Ramos (cell line): Measurements from ENCODE around the gene HSD3B2.

ENCODE experiments used
- in situ Hi-C: fragments of 300-500 bp; cut with MboI; formaldehyde crosslinking; loops from one replicate; pipeline ENCODE4 v1.14.3; 2022; ENCODE audit warnings: low sequenced_read_pairs; ENCODE audit not compliant: unreplicated experiment

The HSD3B2 gene

DNA sequence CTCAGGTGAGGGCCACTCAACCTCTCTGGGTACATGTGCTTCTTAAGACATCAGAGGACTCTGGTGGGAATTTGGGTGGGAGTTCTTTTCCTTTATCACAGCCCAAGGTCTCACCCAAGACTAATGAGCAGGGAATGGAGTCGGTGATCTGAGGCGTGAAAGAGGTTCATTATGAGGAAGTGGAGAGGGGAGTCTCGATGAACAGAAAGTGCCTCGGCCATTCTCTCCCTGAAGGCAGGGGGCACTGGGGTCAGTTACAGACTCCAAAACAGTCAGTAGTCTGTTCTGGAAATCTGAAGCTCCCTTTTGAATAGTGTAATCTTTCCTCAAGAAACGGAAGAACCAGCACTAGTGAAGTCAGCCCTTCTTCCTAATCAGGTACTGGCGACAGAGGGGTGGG lies 36.2 kb downstream of the HSD3B2 start:
- in situ Hi-C loops = no loop called here

DNA sequence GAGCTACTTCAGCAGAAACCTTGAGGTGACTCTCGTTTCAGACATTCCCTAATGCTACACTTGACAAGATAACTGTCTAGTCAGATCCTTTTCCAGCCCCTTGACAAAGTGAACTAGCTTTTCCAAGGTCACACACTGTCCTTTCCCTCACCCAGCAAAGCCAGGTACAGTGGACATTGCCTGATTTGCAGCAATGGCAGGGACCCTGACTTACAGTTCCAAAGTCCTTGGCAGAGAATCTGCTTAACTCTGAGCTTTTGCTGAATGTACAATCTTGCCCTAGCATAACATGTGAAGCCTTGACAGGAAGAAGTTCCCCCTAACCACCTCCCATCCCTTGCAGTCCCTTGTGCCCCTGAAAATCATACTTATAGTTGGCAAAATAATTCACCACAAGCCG lies 37.1 kb downstream of the HSD3B2 start:
- in situ Hi-C loops = no loop called here

DNA sequence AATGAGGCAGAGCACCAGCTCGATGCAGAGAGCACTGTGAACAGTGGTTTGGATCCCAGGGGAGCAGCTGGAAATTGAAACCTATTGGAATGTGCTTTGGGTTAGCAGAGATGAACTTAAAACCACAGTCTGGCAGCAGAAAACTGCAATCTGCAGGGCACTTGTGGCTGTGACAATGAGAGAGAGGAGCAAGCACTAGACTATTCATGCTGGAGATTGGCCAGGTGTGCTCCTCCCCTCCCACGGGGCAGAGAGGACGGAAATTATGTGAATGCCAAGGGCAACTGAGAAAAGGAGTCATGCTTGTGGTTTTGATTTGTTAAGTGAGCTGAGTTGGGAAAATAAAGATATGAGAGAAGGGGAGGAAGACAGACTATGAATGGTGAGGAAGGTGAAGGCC lies 38.1 kb downstream of the HSD3B2 start:
- in situ Hi-C loops = no loop called here

DNA sequence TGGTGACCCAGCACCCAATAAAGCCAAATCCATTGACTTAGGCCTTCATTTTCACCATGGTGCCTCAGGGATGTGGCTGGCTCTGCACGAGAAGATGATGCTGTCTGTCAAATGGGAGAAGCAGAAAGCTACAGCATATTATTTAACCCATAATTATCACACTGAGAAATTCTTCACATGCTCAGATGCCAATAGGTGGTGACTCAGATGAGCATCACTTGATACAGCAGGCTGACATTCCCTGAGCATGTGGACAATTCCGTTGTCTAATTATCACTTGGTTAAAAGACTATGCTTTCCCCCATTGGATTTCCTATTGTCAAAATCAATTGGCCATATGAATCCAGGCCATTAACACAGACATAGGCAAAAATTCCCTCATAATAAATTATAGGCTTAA lies 48.0 kb downstream of the HSD3B2 start:
- in situ Hi-C loops = no loop called here

DNA sequence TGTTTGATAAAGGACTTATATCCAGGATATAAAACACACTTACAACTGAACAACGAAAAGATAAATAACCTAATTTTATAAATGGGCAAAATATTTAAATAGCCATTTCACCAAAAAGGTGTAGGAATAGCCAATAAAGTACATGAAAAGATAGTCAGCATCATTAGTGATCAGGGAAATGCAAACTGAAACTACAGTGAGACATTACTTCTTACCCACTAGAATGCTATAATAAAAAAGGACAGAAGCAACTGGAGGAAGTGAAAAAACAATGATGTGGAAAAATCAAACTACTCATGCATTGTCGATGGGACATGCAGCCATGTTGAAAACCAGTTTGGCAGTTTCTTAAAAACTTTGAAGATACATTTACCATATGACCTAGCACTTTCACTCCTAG lies 48.6 kb downstream of the HSD3B2 start:
- in situ Hi-C loops = no loop called here

DNA sequence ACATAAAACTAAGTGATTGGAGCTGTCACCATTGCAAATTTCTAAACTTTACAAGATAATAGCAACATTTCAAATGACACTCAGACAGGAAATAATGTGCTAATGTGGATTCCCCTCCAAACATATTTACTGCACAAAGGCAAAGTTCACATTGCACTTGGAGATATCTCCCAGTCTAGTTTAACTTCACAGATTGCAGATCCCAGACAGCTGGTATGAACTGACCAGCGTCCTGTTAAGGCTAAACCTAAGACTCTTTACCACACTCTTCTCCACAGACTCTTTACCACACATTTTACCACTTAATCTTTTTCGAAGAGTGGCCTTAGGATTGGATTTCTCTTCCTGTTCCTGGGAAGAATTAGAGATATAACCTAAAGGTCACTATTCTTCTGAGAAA lies 51.5 kb downstream of the HSD3B2 start:
- in situ Hi-C loops = no loop called here

DNA sequence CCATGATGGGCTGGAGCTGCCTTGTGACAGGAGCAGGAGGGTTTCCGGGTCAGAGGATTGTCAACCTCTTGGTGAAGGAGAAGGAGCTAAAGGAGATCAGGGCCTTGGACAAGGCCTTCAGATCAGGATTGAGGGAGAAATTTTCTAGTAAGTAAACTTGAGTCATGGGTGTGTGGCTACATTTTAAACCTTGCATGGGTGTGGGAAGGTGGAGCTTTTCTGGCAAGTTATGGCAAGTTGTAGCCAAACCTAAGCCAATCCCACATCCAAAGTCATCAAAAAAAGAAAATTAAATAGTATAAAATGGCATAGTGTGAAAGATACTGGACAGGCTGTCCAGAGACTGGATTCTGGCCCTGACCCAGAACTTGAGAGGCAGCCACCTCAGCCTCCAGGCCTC lies 52.3 kb downstream of the HSD3B2 start:
- in situ Hi-C loops = no loop called here

DNA sequence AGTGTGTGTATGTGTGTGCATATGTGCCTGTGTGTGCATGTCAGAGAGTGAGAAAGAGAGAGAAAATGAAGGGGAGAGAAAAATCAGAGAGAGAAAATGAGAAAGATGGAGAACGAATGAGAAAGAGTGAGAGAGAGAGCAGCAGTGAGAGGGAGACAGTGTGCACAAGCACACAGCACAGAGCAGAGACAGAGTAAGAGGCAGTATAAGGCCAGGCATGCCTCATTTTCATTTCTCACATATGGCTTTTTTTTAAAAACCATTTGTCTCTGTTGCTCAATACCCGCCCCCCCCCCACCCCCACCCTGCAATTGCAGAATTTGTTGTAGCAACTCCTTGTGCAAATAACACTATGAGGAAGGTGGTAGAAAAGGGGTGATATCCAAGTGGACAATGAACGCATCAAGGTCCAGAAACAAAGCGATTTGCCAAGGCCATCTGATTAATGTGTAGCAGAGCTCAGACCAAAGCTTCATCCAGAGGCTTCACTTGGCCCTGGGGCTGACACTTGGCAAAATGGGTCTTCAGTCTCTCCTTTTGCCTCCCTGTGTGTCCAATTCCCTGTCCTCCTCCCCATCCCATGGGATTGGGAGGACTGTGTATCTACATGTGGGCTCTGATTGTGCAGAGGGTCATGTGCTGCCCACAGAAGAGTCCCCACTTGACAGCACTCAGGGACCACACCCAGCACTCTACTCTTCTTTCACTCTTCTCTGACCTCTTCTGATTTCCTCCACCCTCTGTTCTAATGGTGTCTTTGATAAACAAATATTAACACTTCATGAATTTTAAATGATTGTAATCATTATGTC lies 53.1 kb downstream of the HSD3B2 start:
- in situ Hi-C loops = no loop called here

DNA sequence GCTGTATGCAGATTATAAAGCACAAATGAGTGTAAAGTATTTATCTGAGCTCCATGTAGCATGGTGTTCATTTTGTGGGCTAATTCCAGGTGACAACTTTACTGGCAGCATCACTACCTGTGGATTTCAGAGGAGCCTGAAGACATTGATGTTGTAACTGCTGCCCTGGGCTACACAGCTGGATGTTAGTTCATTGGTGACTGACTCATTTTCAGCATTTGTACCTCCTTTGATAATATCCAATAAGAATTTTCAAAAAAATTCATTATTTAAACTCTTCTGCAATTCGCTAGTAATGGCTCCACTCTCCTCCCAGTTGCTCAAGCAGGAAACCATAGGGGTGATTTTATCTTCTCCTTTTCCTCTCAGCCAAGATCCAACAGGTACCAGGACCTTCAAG lies 54.8 kb downstream of the HSD3B2 start:
- in situ Hi-C loops = no loop called here

DNA sequence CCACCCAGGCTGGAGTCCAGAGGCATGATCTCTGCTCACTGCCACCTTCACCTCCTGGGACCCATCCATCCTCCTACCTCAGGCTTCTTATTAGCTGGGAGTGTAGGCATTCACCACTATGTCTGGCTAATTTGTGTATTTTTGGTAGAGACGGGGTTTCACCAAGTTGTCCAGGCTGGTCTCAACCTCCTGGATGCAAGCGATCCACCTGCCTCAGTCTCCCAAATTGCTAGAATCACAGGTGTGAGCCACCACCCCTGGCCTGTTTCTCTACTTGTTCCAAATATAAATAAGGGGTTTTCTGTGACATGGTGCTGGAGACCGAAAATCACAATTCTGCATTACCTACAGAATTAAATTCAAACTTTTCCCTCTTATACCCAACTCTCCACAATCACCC lies 55.4 kb downstream of the HSD3B2 start:
- in situ Hi-C loops = no loop called here

DNA sequence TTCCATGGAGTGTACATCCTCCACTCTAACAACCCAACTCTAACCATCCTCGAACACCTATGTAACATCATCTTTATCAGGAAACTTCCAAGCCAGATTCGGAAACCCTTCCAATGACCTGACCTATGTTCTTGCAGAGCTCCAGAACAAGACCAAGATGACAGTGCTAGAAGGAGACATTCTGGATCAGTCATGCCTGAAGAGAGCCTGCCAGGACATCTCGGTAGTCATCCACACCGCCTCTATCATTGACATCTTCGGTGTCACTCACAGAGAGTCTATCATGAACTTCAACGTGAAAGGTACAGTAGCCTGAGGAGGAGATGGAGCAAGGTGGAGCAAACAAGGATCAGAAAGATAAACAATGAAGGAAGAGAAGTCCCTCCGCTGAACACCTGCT lies 56.0 kb downstream of the HSD3B2 start:
- in situ Hi-C loops = no loop called here

DNA sequence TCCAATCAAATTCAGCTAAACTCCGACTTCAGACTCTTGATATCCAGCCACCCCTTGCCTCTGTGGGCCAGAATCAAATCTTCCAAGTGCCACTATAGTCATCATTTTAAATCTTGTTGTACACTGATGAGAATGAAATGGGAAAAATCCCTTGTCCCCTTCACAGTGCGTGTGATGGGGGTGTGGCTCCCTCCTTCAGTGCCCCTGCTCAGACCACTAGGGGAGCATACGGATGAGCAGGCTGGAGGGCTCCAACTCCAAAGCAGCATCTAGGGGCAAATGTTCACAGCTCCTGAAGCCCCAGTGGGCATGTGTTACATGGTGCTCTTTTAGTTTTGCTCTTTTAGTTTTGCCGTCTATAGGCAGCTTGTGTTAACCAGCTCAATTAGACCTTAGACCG lies 56.6 kb downstream of the HSD3B2 start:
- in situ Hi-C loops = no loop called here

DNA sequence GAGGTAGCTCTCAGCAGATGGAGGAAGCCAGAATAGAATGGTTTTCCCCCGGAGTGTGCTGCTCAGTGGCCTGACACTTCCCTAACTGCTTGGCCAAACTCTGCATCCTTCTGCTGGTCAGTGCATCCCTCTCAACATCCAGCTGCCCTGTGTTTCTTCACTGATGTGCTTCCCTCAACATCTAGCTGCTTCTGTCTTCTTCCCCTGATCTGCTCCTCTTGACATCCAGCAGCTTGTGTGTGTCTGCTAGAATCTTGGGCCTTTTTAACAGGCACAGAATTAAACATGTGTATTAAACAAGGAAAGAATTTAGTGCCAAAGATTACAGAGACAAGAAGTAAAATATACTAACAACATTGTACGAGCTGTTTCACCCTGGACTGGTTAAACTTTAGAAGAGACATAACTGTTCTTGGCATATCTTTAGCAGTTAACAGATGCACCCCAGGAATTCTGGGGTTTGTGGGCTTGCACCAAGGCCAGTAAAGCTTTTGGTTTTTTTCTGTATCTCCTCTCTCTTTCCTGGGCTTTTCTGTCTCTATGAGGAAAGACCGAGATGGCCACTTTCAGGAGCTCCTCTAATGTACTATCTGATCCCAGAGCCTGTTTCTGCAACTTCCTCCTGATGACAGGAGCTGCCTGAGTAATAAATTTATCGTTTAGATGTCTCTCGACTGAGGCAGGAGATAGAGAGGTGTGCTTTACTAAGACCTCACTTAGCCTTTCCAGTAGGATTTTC lies 57.3 kb downstream of the HSD3B2 start:
- in situ Hi-C loops = no loop called here
